Activated naive CD8-positive, alpha-beta T cell treated with anti-CD3 and anti-CD28 coated beads, Interleukin-2, amount 50 U/mL, for 16 hours (primary cell): ENCODE data around the gene SLC8A3.
"Not testable (repeated sequence)": the region's sequence is repeated elsewhere in the genome, so short reads cannot be mapped to it uniquely, and the experiment has no call there.

Experiments used
- DNase-seq: peaks from one replicate; pipeline ENCODE4 v3.0.0-alpha.2; 2020; ENCODE audit warnings: low read depth, low spot score

Gene SLC8A3

GRCh38 chr14:70188659-70189455 lies at the start of gene SLC8A3:
SLC8A3 (minus strand) TSS chr14:70188951; CDS start chr14:70168422, 20,529 bp downstream.
- DNase-seq, result no peak

GRCh38 chr14:70237710-70238109 lies 49.0 kb upstream of the SLC8A3 start:
- no peak for DNase-seq

GRCh38 chr14:70234066-70234950 lies 45.6 kb upstream of the SLC8A3 start:
- DNase-seq, result no peak

GRCh38 chr14:70231756-70232544 lies 43.2 kb upstream of the SLC8A3 start:
- DNase-seq, result not testable (repeated sequence)

GRCh38 chr14:70229877-70230640 lies 41.3 kb upstream of the SLC8A3 start:
- not testable (repeated sequence) for DNase-seq

- DNase-seq, result no peak
Observed at GRCh38 chr14:70213721-70214282, 25.1 kb upstream of the SLC8A3 start.

GRCh38 chr14:70212752-70213151 lies 24.0 kb upstream of the SLC8A3 start:
- DNase-seq, result no peak

- no peak for DNase-seq
Observed at GRCh38 chr14:70208380-70208779, 19.6 kb upstream of the SLC8A3 start.

GRCh38 chr14:70203686-70204085 lies 14.9 kb upstream of the SLC8A3 start:
- no peak for DNase-seq

GRCh38 chr14:70201994-70202393 lies 13.2 kb upstream of the SLC8A3 start:
- DNase-seq, result no peak

GRCh38 chr14:70193396-70193795 lies 4.6 kb upstream of the SLC8A3 start:
- no peak for DNase-seq

- no peak for DNase-seq
Observed at GRCh38 chr14:70192915-70193314, 4.2 kb upstream of the SLC8A3 start.

- no peak for DNase-seq
Observed at GRCh38 chr14:70190156-70190555, 1.4 kb upstream of the SLC8A3 start.

GRCh38 chr14:70189456-70190077 lies 816 bp upstream of the SLC8A3 start:
- no peak for DNase-seq

- no peak for DNase-seq
Observed at GRCh38 chr14:70188322-70188658, 461 bp downstream of the SLC8A3 start.

GRCh38 chr14:70186900-70187451 lies 1.8 kb downstream of the SLC8A3 start:
- DNase-seq, result no peak

GRCh38 chr14:70183991-70184390 lies 4.8 kb downstream of the SLC8A3 start:
- no peak for DNase-seq

- no peak for DNase-seq
Observed at GRCh38 chr14:70181276-70181675, 7.5 kb downstream of the SLC8A3 start.

GRCh38 chr14:70180718-70181117 lies 8.0 kb downstream of the SLC8A3 start:
- DNase-seq, result no peak
